ENCODE measurements around the gene R3HDML. TPM values are rescaled to one million over a fixed set of nuclear protein-coding genes. Genes with fewer than 3 reads are reported as not detected.

Gene R3HDML
- total and polyA plus RNA-seq, 2 of the 13 experiments (the other 11 are each of a cell fraction or from before 2014, with no cell fraction given) = not detected

DNA sequence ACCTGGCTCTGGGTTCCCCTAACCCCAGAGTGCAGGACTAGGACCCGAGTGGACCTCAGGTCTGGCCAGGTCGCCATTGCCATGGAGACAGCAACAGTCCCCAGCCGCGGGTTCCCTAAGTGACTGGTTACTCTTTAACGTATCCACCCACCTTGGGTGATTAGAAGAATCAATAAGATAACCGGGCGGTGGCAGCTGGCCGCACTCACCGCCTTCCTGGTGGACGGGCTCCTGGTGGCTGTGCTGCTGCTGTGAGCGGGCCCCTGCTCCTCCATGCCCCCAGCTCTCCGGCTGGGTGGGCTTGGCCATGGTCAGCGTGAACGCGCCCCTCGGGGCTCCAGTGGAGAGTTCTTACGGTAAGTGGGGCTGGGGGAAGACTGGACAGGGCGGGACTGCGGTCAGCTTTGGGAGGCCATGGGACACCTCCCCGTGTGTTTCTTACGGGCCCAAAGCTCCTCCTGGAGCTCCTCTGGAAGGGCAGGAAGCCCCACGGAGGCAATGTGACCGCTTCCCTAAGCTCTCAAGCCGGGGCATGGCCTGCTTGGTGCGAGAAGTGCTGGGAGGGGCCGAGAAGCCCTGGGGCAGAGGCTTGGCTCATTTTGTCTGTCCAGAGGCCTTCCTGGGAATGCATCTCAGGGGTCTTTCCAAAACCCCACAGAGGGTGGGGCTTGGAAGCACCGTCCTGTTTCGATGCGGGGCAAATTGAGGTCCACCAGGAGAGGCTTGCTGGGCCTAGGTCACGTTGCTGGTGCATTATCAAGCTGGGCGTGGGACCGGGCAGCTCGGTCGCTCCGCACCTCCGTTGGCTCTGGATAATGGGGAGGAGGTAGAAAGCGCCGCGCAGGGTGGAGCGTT is 18.9 kb downstream of the R3HDML start, which contains the start of gene HNF4A (continued):
- TF ChIP-seq, protein P1, sequence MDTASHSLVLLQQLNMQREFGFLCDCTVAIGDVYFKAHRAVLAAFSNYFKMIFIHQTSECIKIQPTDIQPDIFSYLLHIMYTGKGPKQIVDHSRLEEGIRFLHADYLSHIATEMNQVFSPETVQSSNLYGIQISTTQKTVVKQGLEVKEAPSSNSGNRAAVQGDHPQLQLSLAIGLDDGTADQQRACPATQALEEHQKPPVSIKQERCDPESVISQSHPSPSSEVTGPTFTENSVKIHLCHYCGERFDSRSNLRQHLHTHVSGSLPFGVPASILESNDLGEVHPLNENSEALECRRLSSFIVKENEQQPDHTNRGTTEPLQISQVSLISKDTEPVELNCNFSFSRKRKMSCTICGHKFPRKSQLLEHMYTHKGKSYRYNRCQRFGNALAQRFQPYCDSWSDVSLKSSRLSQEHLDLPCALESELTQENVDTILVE (CRISPR knock-in tag; IDR thresholded peaks at IDR 0.05) = peak; percentile 79; the same call in 1 of the 2 replicates
- TF ChIP-seq IKZF4 (CRISPR knock-in tag; IDR thresholded peaks at IDR 0.05; ENCODE audit: borderline replicate concordance, low read depth, not compliant biosample characterization) (peak; percentile 85), PITX1 (CRISPR knock-in tag; IDR thresholded peaks at IDR 0.05) (peak; percentile 89), ZNF607 (CRISPR knock-in tag; IDR thresholded peaks at IDR 0.05; ENCODE audit: borderline replicate concordance) (peak; percentile 82; the same call in 1 of the 2 replicates), SMAD9 (CRISPR knock-in tag; IDR thresholded peaks at IDR 0.05) (no peak), MTF1 (CRISPR knock-in tag; IDR thresholded peaks at IDR 0.05) (0 out of 2 replicates have a peak, but pooled peaks have one; percentile 41), ZSCAN9 (CRISPR knock-in tag; IDR thresholded peaks at IDR 0.05; ENCODE audit: borderline replicate concordance) (peak; percentile 88), CEBPB (IDR thresholded peaks at IDR 0.05; ENCODE audit: borderline replicate concordance, low read depth, low read length) (no peak), MXI1 (IDR thresholded peaks at IDR 0.05; ENCODE audit: borderline replicate concordance, low read depth, low read length) (peak; percentile 73; the same call in 1 of the 3 replicates), PHF5A (CRISPR knock-in tag; IDR thresholded peaks at IDR 0.05; ENCODE audit: low read depth, unreplicated experiment) (peak; percentile 89), ATAD3A (CRISPR knock-in tag; IDR thresholded peaks at IDR 0.05) (no peak), ZNF101 (CRISPR knock-in tag; IDR thresholded peaks at IDR 0.05; ENCODE audit: borderline replicate concordance, low read depth) (0 out of 2 replicates have a peak, but pooled peaks have one; percentile 60), NFYC (CRISPR knock-in tag; IDR thresholded peaks at IDR 0.05) (no peak), HMG20B (CRISPR knock-in tag; conservative IDR thresholded peaks at IDR 0.05) (0 out of 2 replicates have a peak, but pooled peaks have one; percentile 3), ZNF451 (CRISPR knock-in tag; IDR thresholded peaks at IDR 0.05) (peak; percentile 62), ZNF792 (CRISPR knock-in tag; IDR thresholded peaks at IDR 0.05) (peak; percentile 70), ZNF564 (CRISPR knock-in tag; IDR thresholded peaks at IDR 0.05) (0 out of 2 replicates have a peak, but pooled peaks have one; percentile 20), EZH2 (conservative IDR thresholded peaks at IDR 0.05; ENCODE audit: low read depth, low read length) (no peak), PHB2 (IDR thresholded peaks at IDR 0.05; ENCODE audit: partially characterized antibody) (no peak)
- TF ChIP-seq, protein P2, sequence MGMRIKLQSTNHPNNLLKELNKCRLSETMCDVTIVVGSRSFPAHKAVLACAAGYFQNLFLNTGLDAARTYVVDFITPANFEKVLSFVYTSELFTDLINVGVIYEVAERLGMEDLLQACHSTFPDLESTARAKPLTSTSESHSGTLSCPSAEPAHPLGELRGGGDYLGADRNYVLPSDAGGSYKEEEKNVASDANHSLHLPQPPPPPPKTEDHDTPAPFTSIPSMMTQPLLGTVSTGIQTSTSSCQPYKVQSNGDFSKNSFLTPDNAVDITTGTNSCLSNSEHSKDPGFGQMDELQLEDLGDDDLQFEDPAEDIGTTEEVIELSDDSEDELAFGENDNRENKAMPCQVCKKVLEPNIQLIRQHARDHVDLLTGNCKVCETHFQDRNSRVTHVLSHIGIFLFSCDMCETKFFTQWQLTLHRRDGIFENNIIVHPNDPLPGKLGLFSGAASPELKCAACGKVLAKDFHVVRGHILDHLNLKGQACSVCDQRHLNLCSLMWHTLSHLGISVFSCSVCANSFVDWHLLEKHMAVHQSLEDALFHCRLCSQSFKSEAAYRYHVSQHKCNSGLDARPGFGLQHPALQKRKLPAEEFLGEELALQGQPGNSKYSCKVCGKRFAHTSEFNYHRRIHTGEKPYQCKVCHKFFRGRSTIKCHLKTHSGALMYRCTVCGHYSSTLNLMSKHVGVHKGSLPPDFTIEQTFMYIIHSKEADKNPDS (CRISPR knock-in tag; IDR thresholded peaks at IDR 0.05) = peak; percentile 38; the same call in 1 of the 2 replicates
- TF ChIP-seq, protein P3, sequence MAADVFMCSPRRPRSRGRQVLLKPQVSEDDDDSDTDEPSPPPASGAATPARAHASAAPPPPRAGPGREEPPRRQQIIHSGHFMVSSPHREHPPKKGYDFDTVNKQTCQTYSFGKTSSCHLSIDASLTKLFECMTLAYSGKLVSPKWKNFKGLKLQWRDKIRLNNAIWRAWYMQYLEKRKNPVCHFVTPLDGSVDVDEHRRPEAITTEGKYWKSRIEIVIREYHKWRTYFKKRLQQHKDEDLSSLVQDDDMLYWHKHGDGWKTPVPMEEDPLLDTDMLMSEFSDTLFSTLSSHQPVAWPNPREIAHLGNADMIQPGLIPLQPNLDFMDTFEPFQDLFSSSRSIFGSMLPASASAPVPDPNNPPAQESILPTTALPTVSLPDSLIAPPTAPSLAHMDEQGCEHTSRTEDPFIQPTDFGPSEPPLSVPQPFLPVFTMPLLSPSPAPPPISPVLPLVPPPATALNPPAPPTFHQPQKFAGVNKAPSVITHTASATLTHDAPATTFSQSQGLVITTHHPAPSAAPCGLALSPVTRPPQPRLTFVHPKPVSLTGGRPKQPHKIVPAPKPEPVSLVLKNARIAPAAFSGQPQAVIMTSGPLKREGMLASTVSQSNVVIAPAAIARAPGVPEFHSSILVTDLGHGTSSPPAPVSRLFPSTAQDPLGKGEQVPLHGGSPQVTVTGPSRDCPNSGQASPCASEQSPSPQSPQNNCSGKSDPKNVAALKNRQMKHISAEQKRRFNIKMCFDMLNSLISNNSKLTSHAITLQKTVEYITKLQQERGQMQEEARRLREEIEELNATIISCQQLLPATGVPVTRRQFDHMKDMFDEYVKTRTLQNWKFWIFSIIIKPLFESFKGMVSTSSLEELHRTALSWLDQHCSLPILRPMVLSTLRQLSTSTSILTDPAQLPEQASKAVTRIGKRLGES (CRISPR knock-in tag; IDR thresholded peaks at IDR 0.05; ENCODE audit: borderline replicate concordance) = no peak
- TF ChIP-seq, protein P4, sequence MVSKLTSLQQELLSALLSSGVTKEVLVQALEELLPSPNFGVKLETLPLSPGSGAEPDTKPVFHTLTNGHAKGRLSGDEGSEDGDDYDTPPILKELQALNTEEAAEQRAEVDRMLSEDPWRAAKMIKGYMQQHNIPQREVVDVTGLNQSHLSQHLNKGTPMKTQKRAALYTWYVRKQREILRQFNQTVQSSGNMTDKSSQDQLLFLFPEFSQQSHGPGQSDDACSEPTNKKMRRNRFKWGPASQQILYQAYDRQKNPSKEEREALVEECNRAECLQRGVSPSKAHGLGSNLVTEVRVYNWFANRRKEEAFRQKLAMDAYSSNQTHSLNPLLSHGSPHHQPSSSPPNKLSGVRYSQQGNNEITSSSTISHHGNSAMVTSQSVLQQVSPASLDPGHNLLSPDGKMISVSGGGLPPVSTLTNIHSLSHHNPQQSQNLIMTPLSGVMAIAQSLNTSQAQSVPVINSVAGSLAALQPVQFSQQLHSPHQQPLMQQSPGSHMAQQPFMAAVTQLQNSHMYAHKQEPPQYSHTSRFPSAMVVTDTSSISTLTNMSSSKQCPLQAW (CRISPR knock-in tag; IDR thresholded peaks at IDR 0.05) = peak; percentile 99

Measured in HepG2 (cell line).